Right lobe of liver (tissue), 4 donors: ENCODE results near the gene NCOA6.

Source experiments
- CTCF ChIP-seq, 4 donors: fragments of 200-600 bp in 3 of 4; fragments of 450-650 bp in 1 of 4; IDR thresholded peaks; one replicate each; pipeline versions ENCODE4 v1.5.1 to v1.8.0; 2016 to 2022; ENCODE audit warnings: antibody characterized with exemption in 4 of 4, mild to moderate bottlenecking in 2 of 4
- POLR2A ChIP-seq: fragments of 450-650 bp; IDR thresholded peaks from one replicate; pipeline ENCODE4 v1.6.1; 2017; ENCODE audit warnings: antibody characterized with exemption, mild to moderate bottlenecking
- donor health status: DM: no; HTN: no; CAD: no.
- donor health status: DM: no; HTN: no; CAD: no.
- donor health status: DM: no; HTN: yes; CAD: no.

- TF ChIP-seq POLR2A (no peak), CTCF (IDR thresholded peaks at IDR 0.05) (no peak)
Observed at GRCh38 chr20:34710861-34711574, 114.4 kb downstream of the NCOA6 start.
